GM13976 (cell line): Measurements from ENCODE around the gene MTCH2.

Source experiments
- DNase-seq: peaks from one replicate; pipeline ENCODE4 v3.0.0; 2012; ENCODE audit warnings: low spot score
- in situ Hi-C: fragments of 300-500 bp; cut with MboI; formaldehyde crosslinking; loops from one replicate; pipeline ENCODE4 v1.12.0; 2022; ENCODE audit warnings: low sequenced_read_pairs, mixed read lengths, inconsistent platforms; ENCODE audit not compliant: unreplicated experiment
- TF ChIP-seq, protein P1 (sequence below): IDR thresholded peaks from 2 replicates; pipeline ENCODE4 v1.5.1; 2012; ENCODE audit warnings: borderline replicate concordance, mild to moderate bottlenecking; ENCODE audit not compliant: insufficient read depth; ENCODE audit errors: extremely low read depth, missing control alignments, control extremely low read depth

Gene MTCH2

GRCh38 chr11:47577460-47578041, 64.8 kb downstream of the MTCH2 start:
- TF ChIP-seq, protein P1, sequence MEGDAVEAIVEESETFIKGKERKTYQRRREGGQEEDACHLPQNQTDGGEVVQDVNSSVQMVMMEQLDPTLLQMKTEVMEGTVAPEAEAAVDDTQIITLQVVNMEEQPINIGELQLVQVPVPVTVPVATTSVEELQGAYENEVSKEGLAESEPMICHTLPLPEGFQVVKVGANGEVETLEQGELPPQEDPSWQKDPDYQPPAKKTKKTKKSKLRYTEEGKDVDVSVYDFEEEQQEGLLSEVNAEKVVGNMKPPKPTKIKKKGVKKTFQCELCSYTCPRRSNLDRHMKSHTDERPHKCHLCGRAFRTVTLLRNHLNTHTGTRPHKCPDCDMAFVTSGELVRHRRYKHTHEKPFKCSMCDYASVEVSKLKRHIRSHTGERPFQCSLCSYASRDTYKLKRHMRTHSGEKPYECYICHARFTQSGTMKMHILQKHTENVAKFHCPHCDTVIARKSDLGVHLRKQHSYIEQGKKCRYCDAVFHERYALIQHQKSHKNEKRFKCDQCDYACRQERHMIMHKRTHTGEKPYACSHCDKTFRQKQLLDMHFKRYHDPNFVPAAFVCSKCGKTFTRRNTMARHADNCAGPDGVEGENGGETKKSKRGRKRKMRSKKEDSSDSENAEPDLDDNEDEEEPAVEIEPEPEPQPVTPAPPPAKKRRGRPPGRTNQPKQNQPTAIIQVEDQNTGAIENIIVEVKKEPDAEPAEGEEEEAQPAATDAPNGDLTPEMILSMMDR = no peak
- in situ Hi-C loops = no loop called here
- no peak for DNase-seq

DNA sequence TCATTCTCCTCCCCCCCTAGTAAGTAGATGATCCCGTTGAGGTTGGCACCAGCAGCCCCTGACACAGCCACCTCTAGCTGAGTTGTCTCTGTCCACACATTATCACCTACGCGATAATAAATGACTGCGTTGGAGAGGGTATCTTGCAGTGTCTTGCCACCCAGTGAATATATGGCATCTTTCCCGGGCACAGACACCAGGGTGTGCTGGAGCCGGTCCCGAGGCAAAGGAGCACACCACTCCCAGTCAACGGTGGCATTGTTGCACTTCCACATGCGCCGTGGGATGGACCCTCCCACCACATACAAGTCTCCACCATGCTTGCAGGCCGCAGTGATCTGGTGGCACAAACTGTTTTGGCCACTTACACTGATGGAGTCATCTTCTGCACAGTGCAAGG, 69.0 kb downstream of the MTCH2 start:
- TF ChIP-seq, protein P1 = no peak
- in situ Hi-C loops = no loop called here
- no peak for DNase-seq

DNA sequence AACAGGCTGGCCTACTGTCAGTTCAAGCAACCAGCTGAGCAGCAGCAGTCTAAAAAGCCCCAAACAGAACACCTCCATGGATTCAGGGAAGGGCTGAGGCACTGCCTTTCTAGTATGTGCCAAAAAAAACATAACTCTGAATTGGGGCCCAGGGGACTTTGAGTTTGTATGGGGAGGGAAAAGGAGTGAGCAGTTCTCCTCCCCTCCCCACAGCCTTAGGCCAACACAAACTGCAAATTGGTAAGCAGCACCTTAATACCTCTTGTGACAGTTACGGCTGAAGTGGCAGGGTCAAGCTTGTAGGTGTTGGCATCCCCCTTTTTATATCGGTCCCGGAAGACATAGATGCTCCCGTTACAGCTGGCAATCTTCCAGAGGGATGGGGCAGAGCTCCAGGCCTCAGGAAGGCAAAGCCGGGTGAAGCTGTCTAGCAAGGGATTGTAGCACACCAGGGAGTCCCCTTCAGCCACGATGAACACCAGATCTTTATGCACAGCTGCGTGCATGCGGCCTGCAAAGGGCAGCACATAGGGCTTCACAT, 69.6 kb downstream of the MTCH2 start:
- in situ Hi-C loops = no loop called here
- TF ChIP-seq, protein P1 = no peak
- no peak for DNase-seq

- in situ Hi-C loops = no loop called here
- DNase-seq = no peak
- TF ChIP-seq, protein P1 = no peak
Observed at GRCh38 chr11:47571895-47572294, 70.5 kb downstream of the MTCH2 start.

- in situ Hi-C loops = no loop called here
- TF ChIP-seq, protein P1 = no peak
Observed at GRCh38 chr11:47571357-47571729, 71.0 kb downstream of the MTCH2 start.

GRCh38 chr11:47570651-47571356, 71.6 kb downstream of the MTCH2 start:
- in situ Hi-C loops = no loop called here
- TF ChIP-seq, protein P1 = no peak
- no peak for DNase-seq

More at GRCh38 chr11:47571357-47571729, 71.0 kb downstream of the MTCH2 start:
- no peak for DNase-seq

DNA sequence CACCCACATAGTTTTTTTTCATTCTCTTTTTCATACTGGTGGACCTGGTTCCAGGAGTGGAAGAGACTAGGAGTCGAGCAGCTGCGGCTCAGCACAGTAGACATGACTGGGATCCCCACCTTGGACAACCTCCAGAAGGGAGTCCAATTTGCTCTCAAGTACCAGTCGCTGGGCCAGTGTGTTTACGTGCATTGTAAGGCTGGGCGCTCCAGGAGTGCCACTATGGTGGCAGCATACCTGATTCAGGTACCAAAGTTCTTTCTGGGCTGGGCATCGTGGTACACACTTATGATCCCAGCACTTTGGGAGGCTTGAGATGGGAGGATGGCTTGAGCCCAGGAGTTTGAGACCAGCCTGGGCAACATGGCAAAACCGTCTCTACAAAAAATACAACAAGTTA, 72.7 kb downstream of the MTCH2 start:
- in situ Hi-C loops = no loop called here
- TF ChIP-seq, protein P1 = no peak
- DNase-seq = no peak
